LNCAP (cell line): ENCODE results near the gene ETFA.
A peak's percentile ranks its signal among the peaks of the same experiment; 100 is the strongest.

Experiments
- TF ChIP-seq, protein P1 (sequence below): fragments of 450-650 bp; IDR thresholded peaks from 2 replicates; pipeline ENCODE4 v1.5.1; 2017; ENCODE audit warnings: mild to moderate bottlenecking

Gene ETFA

DNA sequence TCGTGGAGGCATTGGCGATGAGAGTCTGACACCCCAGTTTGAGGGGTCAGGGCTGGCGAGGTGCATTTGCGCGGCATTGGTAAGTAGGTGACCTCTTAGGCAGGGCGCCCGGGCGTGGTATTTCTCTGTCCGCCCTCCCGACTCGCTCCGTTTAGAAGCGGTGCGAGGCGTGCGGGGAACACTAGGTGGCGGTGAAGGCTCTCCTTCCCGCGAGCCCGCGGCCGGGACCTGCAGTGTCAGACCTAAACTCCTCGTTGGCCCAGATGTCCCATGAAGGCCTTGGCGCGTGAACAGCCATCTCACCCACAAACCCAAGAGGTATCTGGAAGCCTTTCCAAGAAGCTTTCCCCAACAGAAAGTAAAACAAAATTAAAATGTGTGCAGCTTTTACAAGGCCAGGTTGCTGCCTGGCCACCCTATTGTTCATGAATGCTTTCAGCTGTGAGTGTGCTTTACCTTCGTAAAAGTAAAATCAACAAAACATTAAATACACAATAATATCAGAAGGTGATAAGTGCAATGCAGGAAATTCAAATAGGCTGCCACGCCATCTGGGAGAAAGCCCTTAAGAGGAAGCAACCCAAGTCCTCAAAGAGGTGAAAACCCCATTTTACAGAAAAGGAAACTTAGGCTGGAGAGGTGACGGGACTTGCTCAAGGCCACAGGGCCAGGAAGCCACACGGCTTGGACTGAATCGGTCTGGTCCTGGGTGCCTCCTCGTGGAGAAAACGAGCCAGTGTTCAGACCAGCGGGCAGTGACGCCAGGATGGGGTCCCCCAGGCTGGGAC, 120.3 kb downstream of the ETFA start:
- TF ChIP-seq, protein P1, sequence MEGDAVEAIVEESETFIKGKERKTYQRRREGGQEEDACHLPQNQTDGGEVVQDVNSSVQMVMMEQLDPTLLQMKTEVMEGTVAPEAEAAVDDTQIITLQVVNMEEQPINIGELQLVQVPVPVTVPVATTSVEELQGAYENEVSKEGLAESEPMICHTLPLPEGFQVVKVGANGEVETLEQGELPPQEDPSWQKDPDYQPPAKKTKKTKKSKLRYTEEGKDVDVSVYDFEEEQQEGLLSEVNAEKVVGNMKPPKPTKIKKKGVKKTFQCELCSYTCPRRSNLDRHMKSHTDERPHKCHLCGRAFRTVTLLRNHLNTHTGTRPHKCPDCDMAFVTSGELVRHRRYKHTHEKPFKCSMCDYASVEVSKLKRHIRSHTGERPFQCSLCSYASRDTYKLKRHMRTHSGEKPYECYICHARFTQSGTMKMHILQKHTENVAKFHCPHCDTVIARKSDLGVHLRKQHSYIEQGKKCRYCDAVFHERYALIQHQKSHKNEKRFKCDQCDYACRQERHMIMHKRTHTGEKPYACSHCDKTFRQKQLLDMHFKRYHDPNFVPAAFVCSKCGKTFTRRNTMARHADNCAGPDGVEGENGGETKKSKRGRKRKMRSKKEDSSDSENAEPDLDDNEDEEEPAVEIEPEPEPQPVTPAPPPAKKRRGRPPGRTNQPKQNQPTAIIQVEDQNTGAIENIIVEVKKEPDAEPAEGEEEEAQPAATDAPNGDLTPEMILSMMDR: peak; percentile 90

DNA sequence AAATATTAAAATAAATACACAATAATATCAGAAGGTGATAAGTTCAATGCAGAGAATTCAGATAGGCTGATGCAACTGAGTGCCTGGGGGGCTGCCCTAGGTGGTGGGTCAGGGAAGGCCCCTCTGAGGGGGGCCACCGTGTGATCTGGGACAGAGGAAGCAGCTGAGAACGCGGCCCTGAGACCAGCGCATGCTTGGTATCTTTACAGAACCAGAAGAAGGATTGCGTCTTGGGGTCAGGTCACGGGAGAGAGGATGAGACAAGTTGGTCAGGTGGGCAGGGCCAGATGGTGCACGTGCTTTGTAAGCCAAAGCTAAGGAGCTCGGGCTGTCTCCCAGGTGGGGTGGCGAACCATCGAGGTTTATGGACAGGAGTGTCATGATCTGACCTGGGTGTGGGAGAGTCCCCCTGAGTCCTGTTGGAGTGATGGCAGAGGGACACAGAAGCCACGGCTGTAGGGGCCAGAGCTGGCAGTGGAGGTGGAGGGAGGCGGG, 121.2 kb downstream of the ETFA start:
- TF ChIP-seq, protein P1: no peak

DNA sequence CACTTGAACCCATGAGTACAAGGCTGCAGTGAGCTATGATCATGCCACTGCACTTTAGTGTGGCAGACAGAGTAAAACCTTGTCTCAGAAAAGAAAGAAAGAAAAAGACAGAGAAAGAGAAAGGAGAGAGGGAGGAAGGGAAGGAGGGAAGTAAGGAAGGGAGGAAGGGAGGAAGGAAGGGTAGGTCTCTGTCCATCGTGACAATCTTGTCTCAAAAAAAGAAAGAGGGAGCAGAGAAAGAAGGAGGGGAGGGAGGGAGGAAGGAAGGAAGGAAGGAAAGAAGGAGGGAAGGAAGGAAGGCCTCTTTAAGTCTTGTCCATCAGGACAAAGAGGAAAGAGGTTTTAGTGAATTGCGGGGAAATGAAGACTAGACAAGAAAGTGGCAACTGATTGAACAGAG, 122.2 kb downstream of the ETFA start:
- TF ChIP-seq, protein P1: no peak

DNA sequence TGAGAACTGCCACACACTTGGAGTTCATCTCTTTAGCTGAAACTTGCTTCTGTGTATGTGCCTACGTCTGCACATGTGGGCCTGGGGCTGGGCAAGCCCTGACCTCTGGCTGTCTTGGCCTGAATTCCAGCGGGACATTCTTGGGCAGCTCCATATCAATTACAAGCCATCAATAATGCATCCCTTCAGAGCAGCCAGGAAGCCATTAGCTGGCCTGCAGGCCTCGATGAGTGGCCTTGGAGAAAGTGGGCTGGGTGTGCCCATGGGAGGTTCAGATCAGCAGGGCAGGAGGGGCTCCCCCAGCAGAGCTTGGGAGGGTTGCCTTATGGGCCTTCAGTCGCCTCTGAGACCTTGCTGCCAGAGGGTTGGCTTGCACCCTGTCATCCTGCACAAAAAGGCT, 124.1 kb downstream of the ETFA start:
- TF ChIP-seq, protein P1: no peak

DNA sequence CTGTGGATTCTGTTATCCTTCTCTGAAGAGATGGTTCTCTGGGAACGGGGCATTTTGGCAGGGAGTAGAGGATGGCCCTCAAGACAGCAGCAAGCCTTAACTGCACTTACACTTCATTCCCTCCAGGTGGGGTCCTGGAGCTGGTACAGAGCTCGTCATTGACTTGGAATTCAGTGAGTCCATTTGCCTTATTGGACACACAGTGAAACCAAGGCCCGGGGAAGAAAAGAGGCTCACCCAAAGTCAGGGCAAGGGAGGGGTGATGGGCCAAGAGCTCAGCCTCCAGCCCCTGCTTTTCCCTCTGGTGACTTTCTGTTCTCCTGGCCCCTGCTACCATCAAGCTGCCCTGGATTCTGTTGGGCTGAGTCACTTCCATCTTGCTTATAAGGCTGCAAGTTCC, 125.6 kb downstream of the ETFA start:
- TF ChIP-seq, protein P1: peak; percentile 56

DNA sequence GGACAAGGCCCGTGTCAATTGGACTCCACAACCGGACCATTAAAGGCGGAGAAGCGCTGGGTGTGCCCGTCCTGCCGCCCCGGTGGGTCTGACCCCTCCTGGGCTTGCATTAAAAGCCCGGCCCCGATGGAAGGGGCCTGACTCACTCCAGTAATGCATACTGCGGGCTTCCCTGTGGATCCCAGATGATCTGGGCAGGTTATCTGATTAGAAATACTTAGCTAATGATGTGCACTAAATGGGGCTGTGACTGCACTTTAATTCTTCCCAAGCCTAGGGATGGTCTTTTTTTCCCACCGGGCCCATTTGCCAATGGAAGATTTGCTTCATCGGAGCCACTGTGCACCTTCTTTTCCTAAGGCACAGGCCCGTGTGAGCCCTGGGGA, 126.6 kb downstream of the ETFA start:
- TF ChIP-seq, protein P1: no peak

DNA sequence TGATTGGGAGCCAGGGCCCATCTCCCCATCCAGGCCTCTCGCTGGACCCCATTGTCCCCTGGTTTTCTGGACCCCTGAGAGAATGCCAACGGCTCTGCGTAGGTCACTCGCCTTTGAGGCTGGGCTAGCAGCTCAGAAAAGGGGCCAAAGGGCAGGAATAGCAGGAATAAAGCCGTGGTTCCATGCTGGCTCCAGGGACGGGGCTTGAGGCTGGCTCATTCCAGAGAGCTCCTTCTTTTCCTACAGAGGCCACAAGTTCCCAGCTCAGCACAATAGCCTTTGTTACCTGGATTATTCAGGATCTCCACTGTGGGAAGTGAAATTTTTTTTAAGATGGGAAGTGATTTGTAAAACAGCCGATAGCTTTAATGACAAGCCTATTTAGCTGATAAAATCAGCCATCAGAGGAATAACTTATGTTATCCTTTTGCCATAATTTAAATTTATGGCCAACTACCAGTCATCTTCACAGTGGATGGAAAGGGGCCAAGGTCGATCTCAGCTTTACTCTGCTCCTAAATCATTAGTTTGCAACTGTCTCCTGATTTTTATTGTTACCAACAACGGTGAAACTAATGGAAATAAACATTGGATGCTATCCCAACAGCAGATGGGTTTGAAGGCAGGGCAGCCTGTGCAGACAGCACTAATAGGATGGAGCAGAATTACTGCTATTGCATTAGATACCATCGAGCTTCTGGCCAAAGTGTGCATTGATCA, 127.2 kb downstream of the ETFA start:
- TF ChIP-seq, protein P1: no peak
